NCI-H2171 treated with DMSO at 0.1 percent for 48 hours (cell line): ENCODE measurements around the gene SLIT3.
"Not testable (repeated sequence)": the region's sequence is repeated elsewhere in the genome, so short reads cannot be mapped to it uniquely, and the experiment has no call there.

Source experiments
- DNase-seq: peaks from one replicate; lab custom pipeline; 2025; lab: John Stamatoyannopoulos, UW

SLIT3 gene

DNA sequence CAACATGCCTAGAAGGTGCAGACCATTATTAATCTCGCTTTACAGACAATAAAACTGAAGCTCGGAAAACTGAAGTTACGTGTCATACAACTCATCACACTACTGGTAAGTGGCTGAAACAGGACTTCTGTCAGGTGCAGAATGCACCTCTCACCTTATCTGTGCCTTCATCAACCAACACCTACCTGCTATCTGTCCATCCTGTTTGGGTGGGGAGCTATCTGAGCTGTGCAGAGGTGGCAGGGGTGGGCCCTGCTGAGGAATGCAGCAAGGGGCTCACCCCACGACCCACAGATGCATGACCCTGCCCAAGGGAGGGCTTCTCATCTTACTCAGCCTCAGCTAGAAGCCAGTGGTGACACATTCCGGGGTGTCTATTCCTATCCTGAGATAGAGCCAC lies 81.6 kb downstream of the SLIT3 start:
- no peak for DNase-seq

DNA sequence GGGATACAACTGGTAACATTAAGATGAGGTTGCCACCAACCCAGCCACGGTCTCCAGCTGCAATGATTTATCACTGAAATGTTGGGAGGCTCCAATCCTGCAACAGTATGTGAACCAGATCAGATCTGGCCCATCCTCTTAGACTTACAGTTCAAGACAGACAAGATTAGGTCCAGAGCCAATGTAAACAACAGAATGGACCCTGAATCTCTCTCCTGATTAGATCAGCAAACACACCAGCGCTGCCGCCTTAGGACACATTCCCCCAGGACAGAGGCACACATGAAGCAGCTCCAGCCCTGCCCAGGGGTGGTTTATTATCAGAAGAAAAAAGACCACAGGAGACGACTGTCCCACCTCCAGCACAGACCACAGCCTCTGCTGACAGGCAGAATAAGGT lies 82.1 kb downstream of the SLIT3 start:
- no peak for DNase-seq

- no peak for DNase-seq
These were observed 82.8 kb downstream of the SLIT3 start for GRCh38 chr5:169218176-169218575.

GRCh38 chr5:169216866-169217265 lies 84.1 kb downstream of the SLIT3 start:
- DNase-seq = no peak

GRCh38 chr5:169213479-169213878 lies 87.5 kb downstream of the SLIT3 start:
- DNase-seq = no peak

- DNase-seq = not testable (repeated sequence)
These were observed 89.2 kb downstream of the SLIT3 start for GRCh38 chr5:169211761-169212160.

GRCh38 chr5:169204788-169205400 lies 96.0 kb downstream of the SLIT3 start:
- no peak for DNase-seq

GRCh38 chr5:169202969-169203368 lies 98.0 kb downstream of the SLIT3 start:
- no peak for DNase-seq

DNA sequence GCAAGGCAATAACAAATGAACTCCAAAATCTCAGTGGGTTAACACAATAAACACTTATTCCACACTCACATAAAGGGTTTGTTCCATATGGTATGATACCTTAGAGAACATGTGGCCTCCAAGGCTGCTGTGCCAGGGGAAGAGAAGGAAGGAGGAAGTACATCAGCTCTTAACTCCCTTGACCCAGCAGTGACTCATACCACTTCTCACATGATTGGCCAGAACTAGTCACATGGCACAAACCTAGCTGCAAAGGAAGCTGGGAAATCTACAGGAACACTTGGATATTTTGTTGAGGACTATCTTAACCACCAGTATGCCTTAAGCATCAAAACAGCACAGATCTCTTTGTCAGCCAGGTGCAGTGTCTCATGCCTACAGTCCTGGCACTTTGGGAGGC lies 99.3 kb downstream of the SLIT3 start:
- no peak for DNase-seq

GRCh38 chr5:169200125-169200778 lies 100.7 kb downstream of the SLIT3 start:
- DNase-seq = no peak

DNA sequence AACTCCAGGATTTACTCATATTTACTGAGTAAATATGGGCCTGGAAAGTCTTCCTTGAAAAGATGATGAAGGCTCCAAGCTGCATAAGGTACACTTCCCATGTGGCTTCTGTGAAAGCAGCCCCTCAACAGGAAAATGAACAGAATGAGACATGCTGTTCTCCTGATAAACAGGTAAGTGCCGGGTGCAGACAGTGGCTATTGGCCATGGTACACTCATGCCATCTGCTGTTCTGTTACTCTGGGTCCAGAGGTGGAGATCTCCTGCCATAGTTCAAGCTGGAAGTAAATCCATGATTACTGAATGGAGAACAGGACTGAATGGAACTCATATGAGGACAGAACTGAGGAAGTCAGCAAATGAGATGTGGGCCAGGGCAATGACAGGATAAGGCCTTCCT lies 103.6 kb downstream of the SLIT3 start:
- no peak for DNase-seq

DNA sequence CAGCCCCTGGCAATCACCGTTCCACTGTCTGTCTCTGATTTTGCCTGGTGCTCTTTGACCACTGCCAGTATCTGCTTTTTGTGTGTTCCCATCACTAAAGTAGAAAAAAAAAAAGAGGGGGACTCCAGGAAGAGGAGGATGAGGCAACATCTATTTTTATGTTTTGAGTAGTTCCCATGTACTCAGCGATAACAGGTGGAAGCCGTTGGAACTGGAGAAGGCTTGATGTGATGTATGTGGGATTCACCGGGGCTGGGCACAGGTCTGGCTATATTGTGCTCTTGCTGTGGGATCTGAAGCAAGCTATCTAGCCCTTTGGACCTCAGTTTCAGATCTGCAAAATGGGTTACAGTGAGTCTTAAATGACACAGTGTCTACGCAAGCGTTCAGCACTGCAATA lies 104.9 kb downstream of the SLIT3 start:
- no peak for DNase-seq

DNA sequence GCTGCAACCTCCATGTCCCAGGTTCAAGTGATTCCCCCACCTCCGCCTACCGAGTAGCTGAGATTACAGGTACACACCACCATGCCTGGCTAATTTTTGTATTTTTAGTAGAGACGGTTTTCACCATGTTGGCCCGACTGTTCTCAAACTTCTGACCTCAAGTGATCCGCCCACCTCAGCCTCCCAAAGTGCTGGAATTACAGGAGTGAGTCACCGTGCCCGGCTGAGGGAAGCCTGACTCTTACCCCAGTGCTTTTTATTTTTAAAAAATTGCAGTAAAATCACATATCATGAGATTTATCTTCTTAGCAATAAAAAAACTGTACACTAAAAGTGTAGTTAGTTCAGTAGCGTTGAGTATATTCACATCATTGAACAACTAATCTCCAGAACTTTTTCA lies 105.3 kb downstream of the SLIT3 start:
- no peak for DNase-seq

DNA sequence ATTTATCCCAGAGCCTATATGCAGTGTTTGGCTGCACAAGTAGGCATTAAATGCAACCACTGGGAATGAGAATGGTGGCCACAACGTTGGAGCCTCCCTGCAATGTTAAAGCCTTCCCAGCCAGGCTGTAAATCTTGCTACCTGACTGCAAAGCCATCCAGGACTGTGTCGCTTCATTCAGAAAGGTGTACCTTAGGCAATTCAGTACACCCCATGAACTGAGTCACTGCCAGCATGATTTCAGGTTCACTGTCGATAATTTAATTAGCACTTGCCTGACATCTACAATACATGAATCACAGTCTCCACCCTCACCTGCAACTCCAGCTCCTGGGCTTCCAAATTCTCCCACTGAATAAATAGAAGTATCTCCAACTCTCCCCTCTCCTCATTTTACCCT lies 108.4 kb downstream of the SLIT3 start:
- DNase-seq = no peak

- no peak for DNase-seq
These were observed 110.1 kb downstream of the SLIT3 start for GRCh38 chr5:169190849-169191248.

- no peak for DNase-seq
These were observed 115.3 kb downstream of the SLIT3 start for GRCh38 chr5:169185626-169186025.

GRCh38 chr5:169183576-169183975 lies 117.4 kb downstream of the SLIT3 start:
- DNase-seq = no peak

DNA sequence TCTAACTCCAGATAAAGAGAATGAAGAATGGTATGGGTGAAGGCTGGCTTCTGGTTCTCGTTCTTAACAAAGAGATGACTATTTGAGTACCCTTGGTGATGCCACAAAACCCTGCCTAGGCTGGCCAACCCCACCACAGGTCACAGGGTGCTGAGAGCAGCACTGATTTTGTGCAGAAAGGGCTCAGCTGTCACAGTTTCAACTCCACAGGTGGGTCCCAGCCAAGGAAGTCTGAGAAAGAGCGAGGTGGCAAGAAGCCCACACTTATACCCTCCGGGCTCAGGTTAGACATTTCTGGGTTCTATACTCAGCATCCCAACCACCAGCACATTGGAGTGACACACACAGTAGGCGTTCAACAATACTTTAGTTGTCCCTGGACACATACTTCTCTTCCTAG lies 118.1 kb downstream of the SLIT3 start:
- no peak for DNase-seq

DNA sequence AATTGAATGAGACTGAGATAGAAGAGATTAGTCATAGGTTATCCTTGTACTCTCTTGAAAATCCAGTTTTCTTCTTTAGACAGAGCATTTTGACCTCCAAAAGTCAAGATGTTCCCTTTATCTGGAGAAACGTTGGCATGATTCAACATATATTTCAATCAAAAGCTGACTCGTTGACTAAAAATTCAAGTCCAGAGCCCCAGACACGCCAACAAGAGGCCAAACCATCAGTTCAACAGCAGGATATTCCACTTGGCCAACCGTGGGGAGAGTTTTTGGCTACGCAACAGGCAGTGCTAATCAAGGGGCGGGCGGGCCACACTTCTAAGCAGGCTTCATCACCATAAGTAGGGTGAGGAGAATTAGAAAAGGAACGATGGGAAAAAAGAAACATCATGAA lies 119.1 kb downstream of the SLIT3 start:
- no peak for DNase-seq

DNA sequence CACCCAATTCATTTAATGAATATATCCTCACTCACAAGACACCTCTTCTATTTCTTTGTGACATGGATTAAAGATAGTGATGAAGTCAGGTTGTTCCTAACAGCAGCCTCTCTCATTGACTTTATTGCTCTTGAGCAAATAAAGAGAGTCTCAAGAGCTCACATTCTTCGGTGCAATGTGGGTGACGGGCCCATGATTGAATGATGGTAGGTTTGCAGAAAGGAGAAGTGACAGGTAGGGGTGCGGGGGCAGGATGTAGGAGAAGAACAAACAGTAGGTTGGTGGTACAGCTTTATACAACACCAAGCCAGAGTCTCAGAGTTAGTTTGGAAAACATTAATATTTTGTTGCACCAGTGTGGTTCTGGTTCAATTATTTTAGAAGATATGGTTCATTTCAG lies 122.2 kb downstream of the SLIT3 start:
- no peak for DNase-seq

- no peak for DNase-seq
These were observed 122.7 kb downstream of the SLIT3 start for GRCh38 chr5:169178274-169178673.

DNA sequence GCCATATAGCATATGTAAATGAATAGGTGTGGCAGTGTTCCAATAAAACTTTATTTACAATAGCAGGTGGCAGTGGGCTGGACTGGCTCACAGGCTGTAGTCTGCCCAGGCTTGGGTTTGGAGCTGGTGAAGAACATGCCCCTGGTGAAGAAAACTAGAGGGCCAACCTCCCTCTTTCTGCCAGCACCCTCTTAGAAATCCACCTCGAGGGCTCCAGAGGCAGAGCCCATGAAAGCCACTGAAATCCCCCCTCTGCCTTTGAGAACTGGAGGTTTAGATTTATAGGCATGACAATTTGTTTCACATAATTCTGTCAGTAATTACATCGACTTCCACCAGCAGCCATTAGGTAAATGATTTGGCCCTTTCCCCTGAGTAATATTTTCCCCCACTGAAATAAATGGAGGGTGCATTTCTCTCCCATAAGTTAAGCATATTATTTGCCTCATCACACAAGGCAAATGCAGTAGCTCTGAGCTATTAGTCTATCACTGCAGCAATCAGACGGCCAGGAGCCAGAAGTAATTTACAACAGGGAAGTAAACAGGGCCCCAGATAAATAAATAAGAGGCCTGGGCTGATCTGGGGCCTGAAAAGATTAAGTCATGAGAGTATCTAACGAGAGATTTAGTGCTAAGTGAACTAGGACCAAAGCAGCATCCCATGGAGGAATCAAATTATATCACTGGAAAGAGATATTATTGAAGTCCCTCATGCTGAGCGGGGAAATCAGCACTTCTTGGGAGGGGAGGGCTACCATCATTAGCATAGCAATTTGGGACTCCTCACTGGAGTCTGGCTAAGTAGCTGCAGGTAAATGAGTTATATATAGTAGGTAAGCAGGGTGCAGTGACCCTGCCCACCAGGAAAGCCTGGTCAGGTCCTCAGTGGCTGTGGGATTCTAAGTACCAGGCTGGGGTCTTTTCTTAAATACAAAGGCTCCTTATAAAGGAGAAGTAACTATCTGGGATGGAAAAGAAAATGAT lies 123.9 kb downstream of the SLIT3 start:
- no peak for DNase-seq

DNA sequence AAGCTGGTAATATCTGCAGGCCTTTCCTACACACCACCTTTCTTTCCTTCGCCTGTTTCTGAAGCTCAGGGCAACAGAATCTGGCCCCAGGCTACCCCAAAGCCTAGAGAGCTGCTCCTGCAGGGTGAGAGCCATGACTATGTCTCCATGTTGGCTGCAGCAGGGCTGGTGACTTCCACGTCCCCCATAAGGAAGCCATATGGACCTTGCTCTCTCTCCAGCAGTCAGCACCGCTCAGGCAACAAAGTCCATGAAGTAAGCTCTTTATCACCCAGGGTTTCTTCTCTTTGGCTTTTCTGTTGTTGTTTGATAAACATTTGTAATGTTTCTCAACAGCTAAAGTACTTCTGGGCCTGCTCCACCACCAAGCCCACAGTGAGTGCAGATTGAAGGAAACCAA lies 125.2 kb downstream of the SLIT3 start:
- DNase-seq = no peak
